ENCODE measurements around the gene ZSCAN20. TPM values are rescaled to one million over a fixed set of nuclear protein-coding genes. Genes with fewer than 3 reads are reported as not detected.

ZSCAN20 gene
- total RNA-seq, 1 experiment from 2014 or later: 0.84 TPM

GRCh38 chr1:33443705-33444180, 28.7 kb upstream of the ZSCAN20 start:
- H3K4me1 ChIP-seq (ENCODE audit: insufficient read depth, low read length): peaks cover 44% of the 10 kb centered on the region
- no TSS peak for BruUV-seq (replicated peaks)
- intact Hi-C loops (cut with micrococcal nuclease): no loop called here

DNA sequence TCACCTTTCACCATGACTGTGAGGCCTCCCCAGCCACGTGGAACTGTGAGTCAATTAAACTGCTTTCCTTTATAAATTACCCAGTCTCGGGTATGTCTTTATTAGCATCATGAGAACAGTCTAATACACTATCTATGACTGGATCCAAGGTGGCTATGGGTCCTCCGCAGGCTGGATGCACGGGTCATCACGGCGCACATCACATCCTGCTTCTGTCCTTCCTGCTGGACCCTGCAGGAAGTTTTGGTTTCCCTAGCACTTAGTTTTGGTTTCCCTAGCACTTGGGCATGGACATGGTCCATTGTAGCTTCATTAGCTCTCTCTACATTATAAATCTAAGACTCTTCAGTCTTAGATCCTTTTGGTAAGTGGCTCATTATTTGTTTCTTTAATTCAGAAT, 27.3 kb upstream of the ZSCAN20 start:
- intact Hi-C loops (cut with micrococcal nuclease): no loop called here
- H4K20me1 ChIP-seq (ENCODE audit: low read length): no peaks in the 10 kb centered on the region
- no peak for DNase-seq
- no peaks in the 10 kb centered on the region for H3K9me2 ChIP-seq (replicated peaks; ENCODE audit: low read length)
- ATAC-seq: no peak
- no peak overlapping the region for H3K4me3 ChIP-seq (ENCODE audit: low read length)
- peaks cover 44% of the 10 kb centered on the region for H3K4me1 ChIP-seq (ENCODE audit: insufficient read depth, low read length)
- no peak overlapping the region for H3K9ac ChIP-seq (ENCODE audit: low read length)
- ChIA-PET POLR2A (ENCODE audit: unreplicated experiment) (no interaction called here), CTCF (no interaction called here)
- H3K36me3 ChIP-seq (ENCODE audit: low read depth, low read length): no peaks in the 10 kb centered on the region
- no TSS peak for BruUV-seq (replicated peaks)
- no peaks in the 10 kb centered on the region for H3K27me3 ChIP-seq (ENCODE audit: low read length)
- H2AFZ ChIP-seq (ENCODE audit: low read length): no peak overlapping the region
- H3K79me2 ChIP-seq (ENCODE audit: low read length): no peaks in the 10 kb centered on the region
- no peak overlapping the region for H3K27ac ChIP-seq (ENCODE audit: low read length)
- TF ChIP-seq CTCF (conservative IDR thresholded peaks at IDR 0.05; ENCODE audit: low read depth, low read length): no peak
- TF ChIP-seq EZH2 (IDR thresholded peaks at IDR 0.05; ENCODE audit: low read length, unreplicated experiment): no peak
- TF ChIP-seq EZH2phosphoT487 (IDR thresholded peaks at IDR 0.05; ENCODE audit: borderline replicate concordance, low read length): no peak
- peaks cover 4% of the 10 kb centered on the region for H3F3A ChIP-seq (ENCODE audit: low read length, unreplicated experiment)
- H3K9me3 ChIP-seq (ENCODE audit: low read length): no peaks in the 10 kb centered on the region
- no peak overlapping the region for H3K4me2 ChIP-seq (ENCODE audit: low read length)

More at GRCh38 chr1:33443705-33444180, 28.7 kb upstream of the ZSCAN20 start:
- DNase-seq (no peak), ATAC-seq (no peak)
- H3K9me3 ChIP-seq (ENCODE audit: low read length): no peaks in the 10 kb centered on the region
- no peaks in the 10 kb centered on the region for H4K20me1 ChIP-seq (ENCODE audit: low read length)
- no peak overlapping the region for H2AFZ ChIP-seq (ENCODE audit: low read length)
- CTCF ChIA-PET: no interaction called here
- H3K27me3 ChIP-seq (ENCODE audit: low read length): no peaks in the 10 kb centered on the region
- no peak overlapping the region for H3K4me2 ChIP-seq (ENCODE audit: low read length)
- H3K4me3 ChIP-seq (ENCODE audit: low read length): no peak overlapping the region
- peak overlapping the region; percentile 6; the same call in 1 of the 2 replicates for H3K27ac ChIP-seq (ENCODE audit: low read length)
- H3K79me2 ChIP-seq (ENCODE audit: low read length): no peaks in the 10 kb centered on the region
- no peak overlapping the region for H3K9ac ChIP-seq (ENCODE audit: low read length)
- POLR2A ChIA-PET (ENCODE audit: unreplicated experiment): no interaction called here
- no peaks in the 10 kb centered on the region for H3K36me3 ChIP-seq (ENCODE audit: low read depth, low read length)
- TF ChIP-seq EZH2phosphoT487 (IDR thresholded peaks at IDR 0.05; ENCODE audit: borderline replicate concordance, low read length) (no peak), EZH2 (IDR thresholded peaks at IDR 0.05; ENCODE audit: low read length, unreplicated experiment) (no peak), CTCF (conservative IDR thresholded peaks at IDR 0.05; ENCODE audit: low read depth, low read length) (no peak)
- peaks cover 4% of the 10 kb centered on the region for H3F3A ChIP-seq (ENCODE audit: low read length, unreplicated experiment)
- no peaks in the 10 kb centered on the region for H3K9me2 ChIP-seq (replicated peaks; ENCODE audit: low read length)

DNA sequence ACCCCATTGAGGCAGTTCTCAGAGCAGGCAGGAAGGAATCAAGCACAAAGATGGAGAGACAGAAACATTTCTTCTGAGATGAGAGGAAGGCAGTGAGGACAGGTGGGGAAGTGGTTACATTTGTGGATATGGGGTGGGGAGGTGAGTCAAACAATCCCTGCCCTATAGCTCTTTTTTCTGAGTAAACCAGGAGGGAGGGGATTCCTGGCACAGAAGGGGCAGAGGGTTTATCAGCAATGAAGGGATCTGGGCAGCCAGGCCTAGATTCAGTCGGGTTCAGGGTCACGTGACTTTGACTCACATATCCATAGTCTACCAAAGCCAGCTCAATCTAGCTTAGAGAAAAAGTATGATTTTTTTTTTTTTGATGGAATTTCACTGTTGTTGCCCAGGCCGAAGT, 25.9 kb upstream of the ZSCAN20 start:
- POLR2A ChIA-PET (ENCODE audit: unreplicated experiment): no interaction called here
- CTCF ChIA-PET: no interaction called here
- BruUV-seq (replicated peaks): no TSS peak

More for the DNA sequence above, 25.9 kb upstream of the ZSCAN20 start:
- Histone ChIP-seq H4K20me1 (ENCODE audit: low read length) (no peaks in the 10 kb centered on the region), H3K9me3 (ENCODE audit: low read length) (no peaks in the 10 kb centered on the region), H3K36me3 (ENCODE audit: low read depth, low read length) (no peaks in the 10 kb centered on the region), H2AFZ (ENCODE audit: low read length) (0 out of 2 replicates have a peak overlapping the region, but pooled peaks have one; percentile 18), H3K4me2 (ENCODE audit: low read length) (no peak overlapping the region), H3K27ac (ENCODE audit: low read length) (no peak overlapping the region), H3K9me2 (replicated peaks; ENCODE audit: low read length) (no peaks in the 10 kb centered on the region), H3K9ac (ENCODE audit: low read length) (no peak overlapping the region), H3K4me1 (ENCODE audit: insufficient read depth, low read length) (peaks cover 34% of the 10 kb centered on the region), H3K27me3 (ENCODE audit: low read length) (no peaks in the 10 kb centered on the region), H3K4me3 (ENCODE audit: low read length) (no peak overlapping the region), H3K79me2 (ENCODE audit: low read length) (no peaks in the 10 kb centered on the region), H3F3A (ENCODE audit: low read length, unreplicated experiment) (peaks cover 4% of the 10 kb centered on the region)
- intact Hi-C loops (cut with micrococcal nuclease): no loop called here
- no peak; the same call in 1 of the 2 replicates for ATAC-seq
- TF ChIP-seq CTCF (conservative IDR thresholded peaks at IDR 0.05; ENCODE audit: low read depth, low read length) (no peak), EZH2 (IDR thresholded peaks at IDR 0.05; ENCODE audit: low read length, unreplicated experiment) (no peak), EZH2phosphoT487 (IDR thresholded peaks at IDR 0.05; ENCODE audit: borderline replicate concordance, low read length) (no peak)
- DNase-seq: no peak

Measured in PC-3 (cell line).